Neural cell (in vitro differentiated cells): Measurements from ENCODE around the gene COL9A1. TPM values are rescaled to one million over a fixed set of nuclear protein-coding genes. Genes with fewer than 3 reads are reported as not detected.

Experiments
- H2AFZ ChIP-seq: fragments of 200-600, 300-800 bp; sonication (generic), shearing (Covaris generic); 2 replicates; pipeline ENCODE4 v1.6.0; 2014; ENCODE audit warnings: low read depth, mild to moderate bottlenecking, antibody characterized with exemption, low read length, moderate library complexity
- H3F3A ChIP-seq: fragments of 200-600 bp; shearing (Covaris generic); 2 replicates; pipeline ENCODE4 v1.6.1; 2016; ENCODE audit warnings: mild to moderate bottlenecking, moderate library complexity, mixed read lengths, antibody characterized with exemption, low read length; ENCODE audit not compliant: insufficient read depth, poor library complexity, severe bottlenecking
- H3K27ac ChIP-seq: fragments of 200-600, 300-800 bp; sonication (generic), shearing (Covaris generic); 2 replicates; pipeline ENCODE4 v1.5.1; 2014; ENCODE audit warnings: mild to moderate bottlenecking, low read length, moderate library complexity
- H3K27me3 ChIP-seq: fragments of 300-800, 200-600 bp; sonication (generic), shearing (Covaris generic); 2 replicates; pipeline ENCODE4 v1.6.0; 2014; ENCODE audit warnings: mild to moderate bottlenecking, low read depth, low read length, moderate library complexity; ENCODE audit not compliant: insufficient read depth
- H3K36me3 ChIP-seq: fragments of 300-800, 200-600 bp; sonication (generic), shearing (Covaris generic); 2 replicates; pipeline ENCODE4 v1.5.1; 2014; ENCODE audit warnings: mild to moderate bottlenecking, antibody characterized with exemption, low read length, moderate library complexity; ENCODE audit not compliant: insufficient read depth
- H3K4me2 ChIP-seq: fragments of 300-800, 200-600 bp; sonication (generic), shearing (Covaris generic); 2 replicates; pipeline ENCODE4 v1.6.0; 2014; ENCODE audit warnings: mild to moderate bottlenecking, low read length
- H3K4me3 ChIP-seq: fragments of 300-800, 200-600 bp; sonication (generic), shearing (Covaris generic); 2 replicates; pipeline ENCODE4 v1.5.1; 2014; ENCODE audit warnings: mild to moderate bottlenecking, low read length, moderate library complexity
- H3K79me2 ChIP-seq: fragments of 200-600 bp; shearing (Covaris generic); replicated peaks from 2 replicates; pipeline ENCODE4 v1.6.0; 2014; ENCODE audit warnings: mild to moderate bottlenecking, low read length, moderate library complexity; ENCODE audit not compliant: insufficient read depth
- H3K9ac ChIP-seq: fragments of 300-800, 200-600 bp; sonication (generic), shearing (Covaris generic); 2 replicates; pipeline ENCODE4 v1.6.1; 2016; ENCODE audit warnings: mild to moderate bottlenecking, low read length, mixed read lengths
- H3K9me2 ChIP-seq: fragments of 200-600 bp; shearing (Covaris generic); 2 replicates; pipeline ENCODE4 v1.6.1; 2016; ENCODE audit warnings: mild to moderate bottlenecking, low read length, mixed read lengths; ENCODE audit not compliant: insufficient read depth
- H3K9me3 ChIP-seq: fragments of 200-600, 300-800 bp; sonication (generic), shearing (Covaris generic); 2 replicates; pipeline ENCODE4 v1.6.1; 2016; ENCODE audit warnings: mild to moderate bottlenecking, mixed run types, low read length, moderate library complexity, mixed read lengths
- H4K20me1 ChIP-seq: fragments of 200-600 bp; shearing (Covaris generic); 2 replicates; pipeline ENCODE4 v1.6.1; 2016; ENCODE audit warnings: mild to moderate bottlenecking, mixed run types; ENCODE audit not compliant: insufficient read depth
- POLR2AphosphoS5 ChIP-seq: IDR thresholded peaks from 2 replicates; pipeline ENCODE4 v1.6.1; 2012
- polyA plus RNA-seq: library from polyadenylated mRNA; depleted of rRNA; stranded (reverse); fragments of >200 nt; gene quantifications from 2 replicates; pipeline ENCODE4 v1.2.3, GENCODE V29; 2014
- TF ChIP-seq, protein P1 (sequence below): fragments of 450-650 bp; IDR thresholded peaks from 2 replicates; pipeline ENCODE4 v1.5.1; 2014; ENCODE audit warnings: antibody characterized with exemption, mild to moderate bottlenecking, moderate library complexity; ENCODE audit not compliant: poor library complexity, severe bottlenecking

The COL9A1 gene
- polyA plus RNA-seq, 1 donor from 2014 or later, result 1.0 TPM

GRCh38 chr6:70168681-70169377, 134.1 kb downstream of the COL9A1 start:
- Histone ChIP-seq H3K9me2 (no peaks in the 10 kb centered on the region), H3K9ac (no peak overlapping the region), H2AFZ (no peak overlapping the region), H3K27ac (no peak overlapping the region), H3K4me3 (no peak overlapping the region), H3K9me3 (no peaks in the 10 kb centered on the region), H3K27me3 (no peaks in the 10 kb centered on the region), H4K20me1 (no peaks in the 10 kb centered on the region), H3F3A (no peaks in the 10 kb centered on the region), H3K36me3 (no peaks in the 10 kb centered on the region), H3K79me2 (no peaks in the 10 kb centered on the region), H3K4me2 (no peak overlapping the region)
- TF ChIP-seq, protein P1, sequence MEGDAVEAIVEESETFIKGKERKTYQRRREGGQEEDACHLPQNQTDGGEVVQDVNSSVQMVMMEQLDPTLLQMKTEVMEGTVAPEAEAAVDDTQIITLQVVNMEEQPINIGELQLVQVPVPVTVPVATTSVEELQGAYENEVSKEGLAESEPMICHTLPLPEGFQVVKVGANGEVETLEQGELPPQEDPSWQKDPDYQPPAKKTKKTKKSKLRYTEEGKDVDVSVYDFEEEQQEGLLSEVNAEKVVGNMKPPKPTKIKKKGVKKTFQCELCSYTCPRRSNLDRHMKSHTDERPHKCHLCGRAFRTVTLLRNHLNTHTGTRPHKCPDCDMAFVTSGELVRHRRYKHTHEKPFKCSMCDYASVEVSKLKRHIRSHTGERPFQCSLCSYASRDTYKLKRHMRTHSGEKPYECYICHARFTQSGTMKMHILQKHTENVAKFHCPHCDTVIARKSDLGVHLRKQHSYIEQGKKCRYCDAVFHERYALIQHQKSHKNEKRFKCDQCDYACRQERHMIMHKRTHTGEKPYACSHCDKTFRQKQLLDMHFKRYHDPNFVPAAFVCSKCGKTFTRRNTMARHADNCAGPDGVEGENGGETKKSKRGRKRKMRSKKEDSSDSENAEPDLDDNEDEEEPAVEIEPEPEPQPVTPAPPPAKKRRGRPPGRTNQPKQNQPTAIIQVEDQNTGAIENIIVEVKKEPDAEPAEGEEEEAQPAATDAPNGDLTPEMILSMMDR, result no peak
- TF ChIP-seq POLR2AphosphoS5, result peak; percentile 44

Other genes with a start within 250 kb of the COL9A1 start
- gene FAM135A, start 110.4 kb upstream of the COL9A1 start, polyA plus RNA-seq, result 24.0 and 31.4 TPM in 2 replicates